ENCODE data around the gene RNF208.

The RNF208 gene

GRCh38 chr9:137191691-137192447 lies 30.2 kb downstream of the RNF208 start:
- no peak for DNase-seq (ENCODE audit: low read depth in 2 of 2)

DNA sequence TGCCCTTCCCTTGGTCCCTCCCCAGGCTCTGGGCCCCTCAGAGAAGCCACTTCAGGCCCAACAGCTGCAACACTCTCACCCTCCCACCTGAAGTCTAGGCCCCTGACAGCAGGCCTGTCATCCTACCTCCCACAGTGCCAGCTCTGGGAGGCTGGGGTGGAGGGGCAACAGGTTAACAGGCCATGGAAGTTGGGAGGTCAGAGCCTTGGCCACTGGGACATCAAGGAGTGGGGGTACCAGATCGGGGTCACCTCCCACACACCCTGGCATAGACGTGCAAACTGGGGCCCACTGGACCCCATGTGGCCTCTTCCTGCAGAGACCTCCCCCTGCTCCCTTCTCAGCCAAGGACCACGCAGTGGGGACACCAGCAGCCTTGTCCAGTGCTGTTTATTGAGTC lies 30.8 kb downstream of the RNF208 start:
- no peak for DNase-seq (ENCODE audit: low read depth in 2 of 2)

DNA sequence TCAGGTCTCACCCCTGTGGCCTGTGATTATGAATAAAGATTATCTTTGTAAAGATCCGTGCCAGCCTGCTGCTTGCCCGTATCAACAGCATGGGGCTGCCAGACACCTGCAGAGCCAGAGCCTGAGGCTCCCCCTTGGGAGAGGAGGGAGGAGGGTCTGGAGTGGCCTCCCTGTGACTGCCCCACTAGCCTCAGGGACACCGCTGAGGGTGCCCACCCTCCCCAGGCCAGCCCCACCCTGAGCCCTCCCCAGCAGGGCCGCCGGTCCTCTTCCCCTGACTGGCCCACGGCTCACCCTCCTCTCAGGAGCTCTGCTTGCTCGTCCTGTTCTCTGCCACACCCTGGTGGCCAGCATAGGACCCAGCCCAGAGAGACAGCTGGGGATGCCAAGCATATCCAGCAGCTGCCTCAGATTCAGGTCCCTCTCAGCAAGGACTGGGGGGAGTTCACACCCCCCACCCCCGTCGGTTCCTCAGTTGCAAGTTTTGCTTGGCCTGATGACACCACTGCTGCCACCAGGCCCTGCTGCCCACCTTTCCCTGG lies 31.7 kb downstream of the RNF208 start:
- DNase-seq (ENCODE audit: low read depth in 2 of 2): no peak

DNA sequence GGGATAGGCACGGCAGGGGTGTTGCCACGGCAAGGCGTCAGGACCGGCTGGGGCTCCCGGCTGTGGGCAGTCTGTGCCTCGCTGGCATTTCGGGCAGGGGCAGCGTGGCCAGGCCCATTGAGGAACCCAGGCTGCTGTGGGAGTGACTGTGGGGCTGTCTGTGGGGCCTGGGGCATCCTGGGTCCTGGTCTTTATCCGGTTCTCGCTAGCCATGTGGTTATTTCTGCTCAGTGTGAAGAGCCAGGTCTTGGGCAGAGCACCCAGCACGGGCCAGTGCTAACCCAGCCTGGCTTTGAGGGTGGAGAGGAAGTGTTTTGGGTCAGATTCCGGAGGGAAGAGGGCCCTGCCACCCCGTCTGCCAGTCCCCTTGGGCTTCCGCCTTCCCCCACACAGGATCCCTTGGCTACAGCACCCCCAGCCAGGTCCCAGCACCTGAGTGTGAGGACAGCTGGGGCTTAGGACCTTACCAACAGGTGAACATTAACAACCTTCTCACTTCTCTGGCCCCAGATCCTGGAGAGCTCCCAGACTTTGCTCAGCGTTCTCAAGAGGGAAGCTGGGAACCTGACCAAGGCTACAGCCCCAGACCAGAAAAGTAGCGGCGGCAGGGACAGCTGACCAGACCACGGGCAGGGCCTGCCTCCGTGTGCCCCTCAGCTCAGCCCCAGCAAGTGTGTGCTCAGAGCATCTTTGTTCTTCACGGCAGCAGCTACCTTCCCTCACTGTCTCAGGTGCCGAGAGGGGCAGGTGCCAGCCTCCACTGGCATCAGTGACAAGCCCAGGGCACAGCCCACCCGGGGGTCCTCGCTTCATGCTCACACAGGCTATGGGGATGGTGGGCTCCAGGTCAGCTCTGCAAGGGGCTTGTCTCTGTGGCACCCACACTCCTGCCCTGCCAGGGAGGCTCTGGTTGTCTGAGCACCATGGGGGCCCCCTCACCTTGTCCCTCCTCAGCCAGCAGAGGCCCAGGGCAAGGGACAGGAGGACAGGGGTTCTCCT lies 32.4 kb downstream of the RNF208 start:
- DNase-seq (ENCODE audit: low read depth in 2 of 2): no peak

DNA sequence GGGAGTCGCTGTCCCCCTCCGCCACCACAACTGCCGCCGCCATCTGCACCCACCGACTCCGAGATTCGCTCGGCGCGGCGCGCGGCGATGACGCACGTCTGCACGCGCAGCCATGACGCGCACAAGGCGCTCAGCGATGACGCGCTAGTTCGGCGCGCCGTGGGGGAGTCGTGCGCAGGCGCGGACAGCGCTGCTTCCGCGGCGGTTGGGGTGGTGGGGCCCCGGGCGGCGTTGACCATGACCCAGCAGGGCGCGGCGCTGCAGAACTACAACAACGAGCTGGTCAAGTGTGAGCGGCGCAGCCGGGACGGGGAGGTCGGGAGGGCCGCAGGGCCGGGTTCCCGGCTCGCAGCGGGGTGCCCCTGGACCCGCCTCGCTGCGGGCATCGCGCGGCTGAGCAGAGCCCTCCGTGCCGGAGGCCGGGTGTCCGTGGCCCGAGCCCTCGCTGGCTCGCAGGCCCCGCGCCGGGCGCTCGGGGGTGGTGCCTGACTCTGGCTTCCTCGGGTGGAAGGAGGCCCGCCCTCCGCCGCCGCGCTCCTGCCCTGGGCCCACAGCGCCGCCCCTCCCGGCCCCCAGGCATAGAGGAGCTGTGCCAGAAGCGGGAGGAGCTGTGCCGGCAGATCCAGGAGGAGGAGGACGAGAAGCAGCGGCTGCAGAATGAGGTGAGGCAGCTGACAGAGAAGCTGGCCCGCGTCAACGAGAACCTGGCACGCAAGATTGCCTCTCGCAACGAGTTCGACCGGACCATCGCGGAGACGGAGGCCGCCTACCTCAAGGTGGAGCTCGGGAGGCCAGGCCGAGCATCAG lies 33.3 kb downstream of the RNF208 start, which contains the start of the genes ANAPC2 and SSNA1:
TSS of gene ANAPC2 (minus strand) at position 71 of the 807 bp plus-strand sequence. CDS start at position 43, 28 bp downstream.
TSS of gene SSNA1 (plus strand) at position 187 of the 807 bp plus-strand sequence. CDS start at position 238, 51 bp downstream.
- peak; percentile 79 to 88 for DNase-seq (ENCODE audit: low read depth in 2 of 2)

DNA sequence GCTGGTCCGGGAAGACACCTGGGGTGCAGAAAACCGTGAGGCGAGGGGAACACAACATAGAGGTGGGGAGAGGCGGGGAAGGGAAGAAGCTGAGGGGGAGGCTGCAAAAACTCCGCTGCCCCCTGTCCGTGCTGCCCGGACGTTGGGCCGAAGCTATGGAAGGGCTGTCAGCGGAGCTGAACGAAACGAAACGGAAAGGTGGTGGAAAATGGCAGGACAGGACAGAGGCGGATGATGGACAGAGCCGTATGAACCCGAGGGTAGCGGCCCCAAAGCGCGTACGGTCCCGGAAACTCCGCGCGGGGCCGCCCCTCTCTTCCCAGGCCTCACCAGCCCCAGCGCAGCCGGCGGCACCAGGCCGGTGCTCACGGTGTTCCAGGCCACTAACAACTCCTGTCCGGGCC lies 34.0 kb downstream of the RNF208 start:
- no peak for DNase-seq (ENCODE audit: low read depth in 2 of 2)

DNA sequence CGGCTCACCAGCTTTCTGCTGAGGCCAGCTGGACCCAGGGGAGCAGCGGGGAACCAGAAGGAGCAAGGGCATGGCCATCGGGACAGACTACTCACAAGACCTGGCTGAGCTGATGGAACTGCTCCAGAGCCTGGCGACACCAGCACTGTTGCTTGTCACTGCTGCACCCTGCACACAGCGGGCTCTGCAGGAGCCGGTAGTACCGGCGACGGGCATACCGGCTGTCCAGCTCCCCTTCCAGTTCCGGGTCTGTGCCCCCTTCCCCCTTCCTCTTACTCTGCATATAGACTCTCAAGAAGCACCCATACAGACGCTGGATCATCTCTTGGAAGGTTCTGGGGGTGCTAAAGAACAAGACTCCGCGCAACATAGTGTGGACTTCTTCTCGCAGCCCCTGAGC lies 34.7 kb downstream of the RNF208 start:
- no peak for DNase-seq (ENCODE audit: low read depth in 2 of 2)

DNA sequence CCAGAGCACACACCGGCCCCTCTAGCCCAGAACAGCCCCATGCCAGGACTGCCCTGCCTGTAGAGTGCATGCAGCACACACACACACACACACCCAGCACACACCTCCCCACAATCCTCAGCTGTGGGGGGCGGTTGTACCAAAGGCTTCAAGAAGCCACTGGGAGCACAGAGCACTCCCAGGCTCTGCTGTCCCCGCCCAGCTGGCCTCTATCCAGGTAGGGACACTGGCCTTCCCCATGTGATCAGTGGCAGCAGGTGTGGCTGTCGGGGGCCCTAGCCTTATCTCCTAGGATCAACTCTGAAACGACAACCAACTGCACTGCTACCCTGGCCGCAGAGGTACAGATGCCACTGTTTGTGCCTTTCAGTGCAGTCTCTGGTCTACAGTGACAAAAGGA lies 35.7 kb downstream of the RNF208 start:
- no peak for DNase-seq (ENCODE audit: low read depth in 2 of 2)

GRCh38 chr9:137185921-137186320 lies 36.1 kb downstream of the RNF208 start:
- no peak for DNase-seq (ENCODE audit: low read depth in 2 of 2)

DNA sequence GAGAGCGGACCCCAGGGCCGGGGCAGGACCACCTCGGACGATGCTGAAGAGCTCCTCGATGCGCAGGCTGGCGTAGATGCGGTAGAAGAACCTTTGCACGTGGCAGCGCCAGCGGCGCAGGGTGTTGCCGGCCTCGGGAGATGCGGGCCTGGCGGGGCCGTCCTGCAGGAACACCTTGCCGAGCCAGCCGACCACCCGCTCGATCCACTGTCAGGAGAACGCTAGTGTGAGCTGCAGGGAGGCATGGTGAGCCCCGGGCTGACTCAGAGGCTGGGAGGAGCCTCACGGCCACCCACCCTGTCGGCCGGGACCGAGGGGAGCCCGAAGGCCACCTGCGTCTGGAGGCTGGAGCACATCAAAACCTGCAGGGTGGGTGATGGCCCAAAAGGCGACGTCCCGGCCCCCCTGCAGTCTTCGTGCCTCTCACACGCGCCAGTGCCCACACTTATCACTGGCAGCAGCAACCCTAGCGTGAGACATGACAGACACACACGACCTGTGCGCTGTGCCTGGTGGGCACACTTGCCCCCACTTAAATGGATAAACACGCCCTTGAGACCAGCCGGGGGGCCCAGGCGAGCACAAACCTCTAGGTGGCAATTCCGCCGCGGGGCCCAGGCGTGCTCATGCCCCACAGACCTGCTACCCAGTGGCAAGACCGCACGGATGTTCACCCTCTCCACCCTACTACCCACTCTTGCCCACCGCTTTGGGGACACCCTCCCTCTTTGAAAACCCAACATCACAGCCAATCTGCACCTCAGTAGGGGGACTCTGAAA lies 37.0 kb downstream of the RNF208 start:
- no peak for DNase-seq (ENCODE audit: low read depth in 2 of 2)

DNA sequence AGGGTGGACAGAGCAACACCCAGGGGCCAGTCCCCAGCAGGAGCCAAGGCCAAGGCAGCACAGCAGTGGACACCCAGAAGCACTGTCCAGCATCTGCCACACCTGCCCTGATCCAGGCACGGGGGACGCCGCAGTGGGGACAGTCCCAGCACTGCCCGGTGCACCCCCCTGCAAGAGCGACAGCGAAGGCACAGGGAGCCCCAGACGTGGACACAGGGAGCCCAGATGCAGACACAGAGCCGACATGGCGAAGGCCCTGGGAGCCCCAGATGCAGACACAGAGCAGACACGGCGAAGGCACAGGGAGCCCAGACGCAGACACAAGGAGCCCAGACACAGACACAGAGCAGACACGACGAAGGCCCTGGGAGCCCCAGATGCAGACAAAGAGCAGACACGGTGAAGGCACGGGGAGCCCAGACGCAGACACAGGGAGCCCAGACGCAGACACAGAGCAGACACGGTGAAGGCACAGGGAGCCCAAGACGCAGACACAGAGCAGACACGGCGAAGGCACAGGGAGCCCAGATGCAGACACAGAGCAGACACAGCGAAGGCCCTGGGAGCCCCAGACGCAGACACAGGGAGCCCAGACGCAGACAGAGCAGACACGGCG lies 38.0 kb downstream of the RNF208 start:
- no peak for DNase-seq (ENCODE audit: low read depth in 2 of 2)

DNA sequence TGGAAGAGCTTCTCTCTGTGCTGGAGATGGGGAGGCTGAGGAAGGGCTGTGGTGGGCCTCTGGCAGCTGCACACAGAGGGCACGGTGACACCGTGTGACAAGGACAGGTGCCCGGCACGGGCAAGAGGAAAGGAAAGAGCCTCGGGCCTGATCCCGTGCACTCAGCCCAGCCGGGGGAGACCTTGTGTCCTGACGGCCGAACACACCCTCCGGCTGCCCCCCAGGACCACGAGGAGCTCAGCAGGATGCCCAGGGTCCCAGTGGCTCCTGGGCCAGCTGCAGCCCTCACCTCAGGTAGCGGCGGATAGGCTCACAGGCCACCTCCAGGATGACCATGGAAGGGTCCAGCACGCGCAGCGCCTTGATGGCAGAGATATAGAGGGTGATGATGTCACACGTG lies 39.2 kb downstream of the RNF208 start:
- DNase-seq (ENCODE audit: low read depth in 2 of 2): no peak

GRCh38 chr9:137181680-137182079 lies 40.4 kb downstream of the RNF208 start:
- no peak for DNase-seq (ENCODE audit: low read depth in 2 of 2)

GRCh38 chr9:137180491-137180890 lies 41.5 kb downstream of the RNF208 start:
- DNase-seq (ENCODE audit: low read depth in 2 of 2): no peak

- DNase-seq (ENCODE audit: low read depth in 2 of 2): no peak
These were observed 42.3 kb downstream of the RNF208 start for GRCh38 chr9:137179761-137180160.

- no peak for DNase-seq (ENCODE audit: low read depth in 2 of 2)
These were observed 43.0 kb downstream of the RNF208 start for GRCh38 chr9:137178939-137179630.

- no peak for DNase-seq (ENCODE audit: low read depth in 2 of 2)
These were observed 43.7 kb downstream of the RNF208 start for GRCh38 chr9:137178201-137178938.

DNA sequence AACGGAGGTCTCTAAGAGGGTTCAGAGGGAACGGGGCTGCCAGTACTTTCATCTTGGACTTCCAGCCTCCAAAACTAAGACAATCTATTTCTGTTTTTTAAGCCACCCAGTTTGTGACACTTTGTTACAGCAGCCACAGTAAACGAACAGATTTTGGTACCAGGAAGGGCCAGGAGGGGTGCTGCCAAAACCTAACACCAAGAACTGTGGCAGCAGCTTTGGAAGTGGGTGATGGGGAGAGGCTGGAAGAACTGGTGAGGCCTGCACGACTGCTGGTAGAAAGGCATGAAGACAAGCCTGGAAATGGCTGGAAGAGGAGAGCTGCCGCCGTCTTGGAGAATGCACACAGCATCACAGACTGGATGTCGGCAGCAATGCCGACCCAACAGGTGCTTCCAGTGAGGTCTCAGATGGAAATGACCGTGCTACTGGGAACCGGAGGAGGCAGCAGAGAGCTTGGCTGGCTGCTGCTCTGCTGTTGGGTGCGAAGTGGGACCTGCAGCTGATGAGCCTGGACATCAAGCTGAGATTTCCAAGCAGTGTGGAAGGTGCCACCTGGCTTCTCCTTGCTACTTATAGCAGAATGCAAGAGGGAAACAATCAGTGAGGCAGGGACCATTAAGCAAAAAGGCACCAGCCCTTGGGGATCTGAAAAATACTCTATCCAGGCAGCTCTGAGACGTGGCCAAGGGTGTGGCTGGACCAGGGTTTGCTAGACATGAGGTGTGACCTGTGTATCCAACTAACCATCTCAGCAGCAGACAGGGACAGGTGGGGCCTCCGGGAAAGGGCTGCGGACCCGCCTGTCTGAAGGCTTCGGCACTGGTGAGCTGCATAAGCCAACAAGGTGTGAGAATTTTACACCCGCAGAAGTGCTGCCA lies 45.5 kb downstream of the RNF208 start:
- no peak for DNase-seq (ENCODE audit: low read depth in 2 of 2)
